ENCODE measurements around the gene PET100.

The PET100 gene

DNA sequence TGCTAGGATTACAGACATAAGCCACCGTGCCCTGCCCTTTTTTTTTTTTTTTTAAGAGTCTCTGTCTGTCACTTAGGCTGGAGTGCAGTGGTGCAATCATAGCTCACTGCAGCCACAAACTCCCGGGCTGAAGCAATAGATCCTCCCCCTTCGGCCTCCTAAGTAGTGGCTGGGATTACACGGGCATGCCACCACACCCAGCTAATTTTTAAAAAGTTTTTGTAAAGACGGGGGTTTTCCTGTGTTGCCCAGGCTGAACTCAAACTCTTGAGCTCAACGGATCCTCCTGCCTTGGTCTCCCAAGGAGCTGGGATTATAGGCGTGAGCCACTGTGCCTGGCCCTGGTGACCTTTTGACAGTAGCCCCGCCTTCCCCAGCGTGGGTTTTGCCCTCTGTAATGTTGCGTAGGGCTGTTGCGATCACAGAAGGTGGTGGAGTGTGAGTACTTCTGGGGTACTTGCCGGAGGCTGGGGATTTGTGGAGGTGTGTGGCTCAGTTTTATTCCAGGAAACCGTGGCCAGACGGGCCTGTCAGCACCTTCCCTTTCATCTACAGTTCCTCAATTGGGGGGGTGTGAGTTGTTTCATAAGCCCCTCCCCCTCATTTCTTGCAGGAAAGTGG is 27.6 kb downstream of the PET100 start:
- H3K4me2 ChIP-seq (ENCODE audit: low read length): no peak overlapping the region
- no peak overlapping the region for H3K27ac ChIP-seq (ENCODE audit: low read depth, low read length, poor library complexity, severe bottlenecking)
- no peaks in the 10 kb centered on the region for H3F3A ChIP-seq (ENCODE audit: insufficient read depth, low read length)
- no peak overlapping the region for H3K9ac ChIP-seq (ENCODE audit: low read length)
- H3K27me3 ChIP-seq (ENCODE audit: insufficient read depth, low read length): 0 out of 2 replicates have a peak, but pooled peaks cover 3% of the 10 kb centered on the region
- no peaks in the 10 kb centered on the region for H3K36me3 ChIP-seq (ENCODE audit: insufficient read depth, low read length)
- no peaks in the 10 kb centered on the region for H3K9me2 ChIP-seq (ENCODE audit: low read depth, low read length)
- no peak overlapping the region for H3K4me3 ChIP-seq (ENCODE audit: low read depth, low read length, poor library complexity, severe bottlenecking)
- peaks cover 11% of the 10 kb centered on the region for H3K4me1 ChIP-seq (ENCODE audit: insufficient read depth, low read length, severe bottlenecking)
- H3K79me2 ChIP-seq (ENCODE audit: insufficient read depth, low read length): no peaks in the 10 kb centered on the region
- no peaks in the 10 kb centered on the region for H3K9me3 ChIP-seq (ENCODE audit: low read length)
- no peaks in the 10 kb centered on the region for H4K20me1 ChIP-seq (ENCODE audit: insufficient read depth, low read length)
- TF ChIP-seq, protein P1, sequence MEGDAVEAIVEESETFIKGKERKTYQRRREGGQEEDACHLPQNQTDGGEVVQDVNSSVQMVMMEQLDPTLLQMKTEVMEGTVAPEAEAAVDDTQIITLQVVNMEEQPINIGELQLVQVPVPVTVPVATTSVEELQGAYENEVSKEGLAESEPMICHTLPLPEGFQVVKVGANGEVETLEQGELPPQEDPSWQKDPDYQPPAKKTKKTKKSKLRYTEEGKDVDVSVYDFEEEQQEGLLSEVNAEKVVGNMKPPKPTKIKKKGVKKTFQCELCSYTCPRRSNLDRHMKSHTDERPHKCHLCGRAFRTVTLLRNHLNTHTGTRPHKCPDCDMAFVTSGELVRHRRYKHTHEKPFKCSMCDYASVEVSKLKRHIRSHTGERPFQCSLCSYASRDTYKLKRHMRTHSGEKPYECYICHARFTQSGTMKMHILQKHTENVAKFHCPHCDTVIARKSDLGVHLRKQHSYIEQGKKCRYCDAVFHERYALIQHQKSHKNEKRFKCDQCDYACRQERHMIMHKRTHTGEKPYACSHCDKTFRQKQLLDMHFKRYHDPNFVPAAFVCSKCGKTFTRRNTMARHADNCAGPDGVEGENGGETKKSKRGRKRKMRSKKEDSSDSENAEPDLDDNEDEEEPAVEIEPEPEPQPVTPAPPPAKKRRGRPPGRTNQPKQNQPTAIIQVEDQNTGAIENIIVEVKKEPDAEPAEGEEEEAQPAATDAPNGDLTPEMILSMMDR (IDR thresholded peaks at IDR 0.05; ENCODE audit: low read length): no peak
- TF ChIP-seq EZH2 (IDR thresholded peaks at IDR 0.05; ENCODE audit: borderline replicate concordance, low read length): no peak
- H2AFZ ChIP-seq (ENCODE audit: low read length): no peak overlapping the region

DNA sequence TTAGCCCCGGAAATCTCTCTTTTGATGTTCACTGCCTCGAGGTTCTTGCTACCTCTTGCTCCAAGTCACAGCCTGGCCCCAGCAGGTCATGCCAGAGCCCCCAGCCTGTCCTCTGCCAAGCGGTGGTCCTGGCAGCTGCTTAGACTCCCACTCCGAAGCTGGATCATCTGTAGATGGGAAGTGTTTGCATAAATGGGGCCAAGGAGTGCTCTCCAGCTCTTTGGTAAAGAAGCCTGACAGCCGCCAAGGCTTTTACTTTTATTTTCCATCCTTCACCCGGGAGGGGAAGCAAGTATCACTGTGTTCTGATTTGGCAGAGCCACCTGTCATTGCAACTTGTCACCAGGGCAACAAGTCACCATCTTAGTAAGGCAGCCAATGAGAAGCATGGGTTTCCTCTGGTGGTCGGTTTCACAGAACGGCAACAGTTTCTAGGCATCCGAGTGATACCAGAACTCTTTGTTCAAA is 28.7 kb downstream of the PET100 start:
- no peaks in the 10 kb centered on the region for H4K20me1 ChIP-seq (ENCODE audit: insufficient read depth, low read length)
- H3K79me2 ChIP-seq (ENCODE audit: insufficient read depth, low read length): no peaks in the 10 kb centered on the region
- no peaks in the 10 kb centered on the region; the same call in 1 of the 2 replicates for H3K27me3 ChIP-seq (ENCODE audit: insufficient read depth, low read length)
- H3K4me3 ChIP-seq (ENCODE audit: low read depth, low read length, poor library complexity, severe bottlenecking): peak overlapping the region; percentile 33
- H2AFZ ChIP-seq (ENCODE audit: low read length): no peak overlapping the region
- H3K4me2 ChIP-seq (ENCODE audit: low read length): peak overlapping the region; percentile 53
- TF ChIP-seq, protein P1 (IDR thresholded peaks at IDR 0.05; ENCODE audit: low read length): no peak
- TF ChIP-seq EZH2 (IDR thresholded peaks at IDR 0.05; ENCODE audit: borderline replicate concordance, low read length): no peak
- peaks cover 8% of the 10 kb centered on the region for H3K4me1 ChIP-seq (ENCODE audit: insufficient read depth, low read length, severe bottlenecking)
- H3K27ac ChIP-seq (ENCODE audit: low read depth, low read length, poor library complexity, severe bottlenecking): no peak overlapping the region
- no peak overlapping the region; the same call in 1 of the 2 replicates for H3K9ac ChIP-seq (ENCODE audit: low read length)
- no peaks in the 10 kb centered on the region for H3K9me2 ChIP-seq (ENCODE audit: low read depth, low read length)
- H3K9me3 ChIP-seq (ENCODE audit: low read length): no peaks in the 10 kb centered on the region
- H3K36me3 ChIP-seq (ENCODE audit: insufficient read depth, low read length): no peaks in the 10 kb centered on the region
- no peaks in the 10 kb centered on the region for H3F3A ChIP-seq (ENCODE audit: insufficient read depth, low read length)

DNA sequence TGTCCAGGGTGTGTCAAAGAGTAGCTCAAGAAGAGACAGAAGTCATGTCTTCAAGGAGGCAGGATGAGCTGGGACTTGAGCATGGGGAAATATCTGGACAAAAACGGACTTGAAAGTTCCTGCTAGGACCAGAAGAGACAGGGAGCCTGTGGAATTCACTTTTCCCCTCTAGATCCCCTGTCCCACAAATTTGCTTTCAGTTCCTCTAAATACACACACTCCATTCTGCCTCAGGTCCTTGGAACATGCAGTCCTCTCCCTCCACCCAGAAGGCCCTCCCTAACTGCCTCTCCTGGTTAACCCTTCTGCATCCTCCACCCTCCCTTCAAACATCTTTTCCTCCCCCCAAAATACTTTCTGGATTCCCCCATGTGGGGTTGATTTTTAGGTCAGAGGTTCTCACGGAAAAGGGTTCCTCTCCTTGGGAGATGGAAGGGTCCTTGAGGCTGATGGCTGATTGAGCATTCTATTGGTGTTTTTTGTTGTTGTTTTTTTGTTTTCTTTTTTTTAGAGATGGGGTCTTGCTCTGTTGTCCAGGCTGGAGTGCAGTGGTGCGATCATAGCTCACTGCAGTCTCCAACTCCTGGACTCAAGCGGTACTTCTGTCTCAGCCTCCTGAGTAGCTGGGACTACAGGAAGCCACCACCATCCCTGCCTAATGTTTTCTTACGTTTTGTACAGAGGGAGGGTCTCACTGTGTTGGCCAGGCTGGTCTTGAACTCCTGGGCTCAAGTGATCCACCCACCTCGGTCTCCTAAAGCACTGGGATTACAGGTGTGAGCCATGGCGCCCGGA is 32.3 kb downstream of the PET100 start:
- H4K20me1 ChIP-seq (ENCODE audit: insufficient read depth, low read length): no peaks in the 10 kb centered on the region
- no peaks in the 10 kb centered on the region; the same call in 1 of the 2 replicates for H3K27me3 ChIP-seq (ENCODE audit: insufficient read depth, low read length)
- H3F3A ChIP-seq (ENCODE audit: insufficient read depth, low read length): no peaks in the 10 kb centered on the region
- no peak for TF ChIP-seq EZH2 (IDR thresholded peaks at IDR 0.05; ENCODE audit: borderline replicate concordance, low read length)
- TF ChIP-seq, protein P1 (IDR thresholded peaks at IDR 0.05; ENCODE audit: low read length): no peak
- H3K4me1 ChIP-seq (ENCODE audit: insufficient read depth, low read length, severe bottlenecking): peaks cover 8% of the 10 kb centered on the region
- H3K9me3 ChIP-seq (ENCODE audit: low read length): no peaks in the 10 kb centered on the region
- H3K4me3 ChIP-seq (ENCODE audit: low read depth, low read length, poor library complexity, severe bottlenecking): no peak overlapping the region
- no peaks in the 10 kb centered on the region for H3K9me2 ChIP-seq (ENCODE audit: low read depth, low read length)
- no peak overlapping the region for H3K4me2 ChIP-seq (ENCODE audit: low read length)
- H3K27ac ChIP-seq (ENCODE audit: low read depth, low read length, poor library complexity, severe bottlenecking): no peak overlapping the region
- H3K36me3 ChIP-seq (ENCODE audit: insufficient read depth, low read length): no peaks in the 10 kb centered on the region
- H3K79me2 ChIP-seq (ENCODE audit: insufficient read depth, low read length): no peaks in the 10 kb centered on the region
- H3K9ac ChIP-seq (ENCODE audit: low read length): no peak overlapping the region
- H2AFZ ChIP-seq (ENCODE audit: low read length): no peak overlapping the region

Data from OCI-LY1 (cell line).